Measurements from ENCODE around the gene PSMD4. TPM values are rescaled to one million over a fixed set of nuclear protein-coding genes. Genes with fewer than 3 reads are reported as not detected.

PSMD4 gene
- total and polyA plus RNA-seq, 10 donors, result 90.8 to 180 (median 133) TPM

- intact Hi-C loops (cut with DNase I; ENCODE audit: low total_unique reads), result loop anchor here (10.0 kb wide), 1 partner anchor 63 kb away; the partner anchor contains the start of gene RFX5
- Histone ChIP-seq H3K36me3 (peaks cover 0 to 27% (median 20%) of the 10 kb centered on the region in 6 donors), H3K4me1 (peaks cover 13 to 69% (median 41%) of the 10 kb centered on the region in 6 donors), H3K27me3 (replicated peaks in 1 of 7) (no peaks in the 10 kb centered on the region), H3K9me3 (no peaks in the 10 kb centered on the region), H3K27ac (peak within 1 kb of the TSS; percentile 95 to 99 (median 98)), H3K4me3 (peak within 1 kb of the TSS; percentile 80 to 98 (median 90))
- TF ChIP-seq CTCF (IDR thresholded peaks at IDR 0.05 in 8 of 11, conservative IDR thresholded peaks at IDR 0.05 in 3 of 11), result peak in 3 of 11 experiments; percentile 13 to 21 (median 18)
- TF ChIP-seq POLR2A (IDR thresholded peaks at IDR 0.05), result peak; percentile 29 to 85 (median 49)
- peak; percentile 85 to 95 (median 93) for TF ChIP-seq POLR2AphosphoS5 (IDR thresholded peaks at IDR 0.05)
- 0 to 1% (median 1%) methylated on average over 32 to 74 of the region's 74 CpGs for WGBS, 5 donors
- peak; percentile 100 for DNase-seq
These were observed 27.7 kb downstream of the PSMD4 start, which contains the start of gene ZNF687 for GRCh38 chr1:151281969-151282882. Gene ZNF687 (plus strand): TSS chr1:151282299. CDS start chr1:151286292, 3,993 bp downstream.

- Histone ChIP-seq H3K36me3 (peaks cover 2 to 36% (median 28%) of the 10 kb centered on the region in 6 donors), H3K4me1 (peaks cover 13 to 67% (median 33%) of the 10 kb centered on the region in 6 donors), H3K27ac (peak overlapping the region; percentile 95 to 99 (median 98)), H3K4me3 (peak overlapping the region; percentile 78 to 98 (median 90)), H3K9me3 (no peaks in the 10 kb centered on the region), H3K27me3 (replicated peaks in 1 of 7) (no peaks in the 10 kb centered on the region)
- TF ChIP-seq POLR2AphosphoS5 (IDR thresholded peaks at IDR 0.05), result peak; percentile 32 to 69 (median 41)
- TF ChIP-seq POLR2A (IDR thresholded peaks at IDR 0.05), result no peak
- TF ChIP-seq CTCF (IDR thresholded peaks at IDR 0.05 in 8 of 11, conservative IDR thresholded peaks at IDR 0.05 in 3 of 11), result no peak
- WGBS, 5 donors, result 5 to 11% (median 6%) methylated on average over 28 to 44 of the region's 44 CpGs
- DNase-seq, result peak; percentile 90
- intact Hi-C loops (cut with DNase I; ENCODE audit: low total_unique reads), result loop anchor here (10.0 kb wide), 1 partner anchor 62 kb away; the partner anchor contains the start of gene RFX5
These were observed 28.6 kb downstream of the PSMD4 start for GRCh38 chr1:151282883-151283725.

- H3K27ac ChIP-seq, result peak overlapping the region; percentile 95 to 99 (median 98)
- DNase-seq, result no peak
- peaks cover 13 to 67% (median 35%) of the 10 kb centered on the region in 6 donors for H3K4me1 ChIP-seq
- intact Hi-C loops (cut with DNase I; ENCODE audit: low total_unique reads), result loop anchor here (10.0 kb wide), 1 partner anchor 61 kb away; the partner anchor contains the start of gene RFX5
- no peaks in the 10 kb centered on the region for H3K9me3 ChIP-seq
- no peaks in the 10 kb centered on the region for H3K27me3 ChIP-seq (replicated peaks in 1 of 7)
- H3K4me3 ChIP-seq, result peak overlapping the region in 4 of 8 donors; percentile 87 to 98 (median 94)
- peaks cover 2 to 46% (median 38%) of the 10 kb centered on the region in 6 donors for H3K36me3 ChIP-seq
- 66 to 93% (median 75%) methylated on average over 2 of the region's 2 CpGs for WGBS, 5 donors
- no peak for TF ChIP-seq POLR2AphosphoS5 (IDR thresholded peaks at IDR 0.05)
- TF ChIP-seq POLR2A (IDR thresholded peaks at IDR 0.05), result no peak
- TF ChIP-seq CTCF (IDR thresholded peaks at IDR 0.05 in 8 of 11, conservative IDR thresholded peaks at IDR 0.05 in 3 of 11), result no peak
These were observed 29.6 kb downstream of the PSMD4 start for GRCh38 chr1:151284013-151284577.
